ENCODE measurements around the gene MESD.
A peak's percentile ranks its signal among the peaks of the same experiment; 100 is the strongest.

The MESD gene

DNA sequence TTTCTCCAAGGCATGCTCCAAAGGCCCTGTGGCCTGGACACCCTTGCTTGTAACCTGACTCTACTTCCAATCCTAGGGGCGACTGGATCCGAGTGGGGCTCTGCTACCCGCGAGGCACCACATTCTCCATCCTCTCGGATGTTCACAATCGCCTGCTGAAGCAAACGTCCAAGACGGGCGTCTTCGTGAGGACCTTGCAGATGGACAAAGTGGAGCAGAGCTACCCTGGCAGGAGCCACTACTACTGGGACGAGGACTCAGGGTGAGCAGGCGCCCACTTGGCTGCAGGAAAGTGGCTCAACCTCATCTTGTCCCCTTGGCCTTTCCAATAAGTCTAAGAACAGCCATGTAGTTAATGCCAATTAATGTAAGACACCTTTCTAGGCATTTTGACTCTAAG is 51.9 kb downstream of the MESD start:
- DNase-seq (ENCODE audit: low spot score) = no peak

DNA sequence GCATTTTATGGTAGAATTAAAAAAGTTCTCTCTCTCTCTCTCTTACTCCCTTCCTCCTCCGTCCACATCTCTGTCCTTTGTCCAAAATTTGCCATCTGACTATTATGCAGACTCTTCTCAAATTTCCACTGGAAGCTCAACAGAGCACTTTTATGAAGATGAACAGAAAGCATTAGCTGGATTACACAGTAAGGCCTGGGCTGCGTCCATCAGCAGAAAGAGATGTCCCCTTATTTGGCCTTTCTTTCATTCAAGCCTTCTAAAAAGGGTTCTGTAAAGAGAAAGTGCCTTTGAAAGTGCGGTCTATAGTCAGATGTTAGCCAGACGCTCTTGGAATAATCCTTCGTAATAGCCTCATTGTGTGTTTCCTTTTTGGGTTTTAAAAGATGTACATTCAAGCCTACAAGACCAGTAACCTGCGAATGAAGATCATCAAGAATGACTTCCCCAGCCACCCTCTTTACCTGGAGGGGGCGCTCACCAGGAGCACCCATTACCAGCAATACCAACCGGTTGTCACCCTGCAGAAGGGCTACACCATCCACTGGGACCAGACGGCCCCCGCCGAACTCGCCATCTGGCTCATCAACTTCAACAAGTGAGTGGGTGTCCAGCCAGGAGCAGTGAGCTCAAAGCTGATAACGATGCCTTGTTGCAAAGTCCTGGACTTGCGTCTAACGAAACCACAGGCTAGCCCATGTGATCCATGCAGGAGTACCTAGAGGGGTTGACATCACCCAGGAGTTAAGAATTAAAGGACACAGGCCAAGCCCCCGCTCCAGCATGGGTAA is 53.1 kb downstream of the MESD start:
- DNase-seq (ENCODE audit: low spot score) = no peak

DNA sequence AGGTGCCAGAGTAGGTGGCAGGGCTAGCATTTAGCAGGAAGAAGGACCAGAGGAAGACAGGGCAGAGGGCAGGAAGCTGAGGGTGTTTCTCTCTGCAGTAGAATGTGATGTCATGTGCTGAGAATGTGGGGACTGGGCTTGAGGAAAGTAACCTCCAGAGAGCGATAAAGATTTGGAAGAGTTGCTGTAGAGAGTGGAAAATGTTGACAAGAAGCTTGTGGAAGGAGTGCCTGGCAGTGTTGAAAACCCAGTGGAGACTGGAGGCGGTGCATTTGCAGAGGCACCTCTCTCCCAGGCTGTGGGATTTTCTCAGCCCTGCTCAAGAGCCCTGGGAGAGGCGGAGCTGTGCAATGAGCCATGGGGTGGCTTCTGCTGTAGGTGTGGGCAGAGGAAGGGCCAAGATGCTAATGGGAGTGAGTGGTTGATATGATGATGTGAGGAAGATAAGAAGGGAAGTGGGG is 54.8 kb downstream of the MESD start:
- DNase-seq (ENCODE audit: low spot score) = no peak

DNA sequence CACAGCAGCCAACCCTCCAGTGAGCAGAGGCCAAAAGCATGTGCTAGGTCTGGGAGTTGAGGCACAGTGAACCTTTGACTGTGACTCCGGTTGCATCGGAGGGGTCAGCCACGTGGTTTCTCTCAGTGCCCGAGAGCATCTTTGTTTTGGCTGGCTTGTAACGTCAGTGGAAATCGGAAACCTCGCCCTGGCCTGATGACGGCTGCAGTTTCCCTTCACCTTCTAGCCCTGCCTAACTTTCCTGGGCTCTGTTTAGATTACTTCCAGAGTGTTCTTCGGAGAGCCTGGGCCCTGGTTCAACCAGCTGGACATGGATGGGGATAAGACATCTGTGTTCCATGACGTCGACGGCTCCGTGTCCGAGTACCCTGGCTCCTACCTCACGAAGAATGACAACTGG is 56.6 kb downstream of the MESD start:
- DNase-seq (ENCODE audit: low spot score) = no peak

- DNase-seq (ENCODE audit: low spot score) = no peak
Observed at GRCh38 chr15:80932513-80932815, 57.2 kb downstream of the MESD start.

DNA sequence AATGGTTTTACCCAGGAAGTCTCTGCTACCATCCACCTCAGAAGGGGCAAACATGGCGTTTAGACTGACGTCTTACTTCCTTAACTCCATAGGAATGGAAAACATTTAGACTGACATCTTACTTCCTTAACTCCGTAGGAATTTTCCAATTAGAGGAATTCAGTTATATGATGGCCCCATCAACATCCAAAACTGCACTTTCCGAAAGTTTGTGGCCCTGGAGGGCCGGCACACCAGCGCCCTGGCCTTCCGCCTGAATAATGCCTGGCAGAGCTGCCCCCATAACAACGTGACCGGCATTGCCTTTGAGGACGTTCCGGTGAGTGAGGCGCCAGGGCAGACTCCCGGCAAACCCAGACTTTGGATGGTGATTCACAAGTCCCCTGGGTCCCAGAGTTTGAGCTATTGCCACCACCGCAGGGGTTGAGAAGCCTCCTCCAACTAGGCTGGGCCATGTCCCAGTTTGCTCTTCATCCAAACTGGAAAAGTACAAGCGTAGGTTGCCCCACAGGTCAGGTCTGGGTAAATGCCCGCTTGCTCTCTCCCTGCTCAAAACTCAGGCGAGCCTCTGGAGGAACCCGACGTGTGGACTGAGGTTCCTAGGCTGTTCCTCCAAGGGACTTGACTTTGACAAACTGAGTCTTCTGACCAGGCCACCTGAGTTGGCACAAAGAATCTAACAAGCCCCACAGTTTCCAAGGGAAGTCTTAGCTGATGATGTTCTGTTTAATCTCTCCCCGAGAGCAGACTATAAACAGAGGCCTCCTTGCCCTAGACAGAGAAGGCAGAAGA is 57.7 kb downstream of the MESD start:
- no peak for DNase-seq (ENCODE audit: low spot score)

- DNase-seq (ENCODE audit: low spot score) = no peak
Observed at GRCh38 chr15:80931191-80931590, 58.4 kb downstream of the MESD start.

DNA sequence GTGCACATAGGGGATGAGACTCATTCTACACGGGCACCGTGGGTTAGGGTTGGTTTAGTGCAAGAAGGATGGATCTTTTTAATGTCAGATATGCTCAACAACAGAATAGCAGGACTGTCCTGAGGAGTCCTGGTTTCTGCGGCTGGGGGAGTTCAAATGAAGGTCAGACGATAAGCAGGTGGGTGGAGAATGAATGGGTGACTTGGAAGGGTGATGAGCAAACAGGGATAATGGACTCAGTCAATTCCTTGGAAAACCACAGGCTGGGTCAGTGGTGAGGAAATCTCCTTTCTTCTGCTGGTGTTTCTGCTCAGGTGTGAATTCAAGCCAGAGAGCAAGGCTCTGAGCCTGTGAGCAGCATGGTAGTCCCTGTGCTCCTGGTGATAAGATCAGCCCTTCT is 59.9 kb downstream of the MESD start:
- no peak for DNase-seq (ENCODE audit: low spot score)

DNA sequence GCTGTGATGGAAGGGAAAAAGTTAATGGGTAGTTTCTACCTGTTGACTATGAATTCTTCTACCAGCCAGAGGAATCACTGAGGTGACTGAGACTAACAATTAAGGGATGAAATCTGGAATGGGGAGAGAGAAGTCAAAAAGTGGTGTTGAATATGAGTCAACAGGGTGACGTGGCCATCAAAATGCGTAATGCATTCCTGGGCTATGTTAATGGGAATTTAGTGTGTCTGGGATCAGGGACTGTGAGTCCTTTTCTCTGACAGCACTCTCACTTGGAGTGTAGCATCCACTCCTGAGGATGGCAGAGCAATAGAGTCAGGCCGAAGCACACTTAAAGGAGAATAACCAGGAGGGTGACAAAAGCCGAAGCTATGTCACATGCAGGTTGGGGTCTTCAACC is 60.4 kb downstream of the MESD start:
- DNase-seq (ENCODE audit: low spot score) = no peak

GRCh38 chr15:80926126-80926525 is 63.5 kb downstream of the MESD start:
- no peak for DNase-seq (ENCODE audit: low spot score)

- DNase-seq (ENCODE audit: low spot score) = no peak
Observed at GRCh38 chr15:80925597-80926059, 64.0 kb downstream of the MESD start.

- no peak for DNase-seq (ENCODE audit: low spot score)
Observed at GRCh38 chr15:80924278-80924677, 65.3 kb downstream of the MESD start.

- no peak for DNase-seq (ENCODE audit: low spot score)
Observed at GRCh38 chr15:80923668-80924067, 66.0 kb downstream of the MESD start.

GRCh38 chr15:80921736-80922410 is 67.7 kb downstream of the MESD start:
- DNase-seq (ENCODE audit: low spot score) = no peak

DNA sequence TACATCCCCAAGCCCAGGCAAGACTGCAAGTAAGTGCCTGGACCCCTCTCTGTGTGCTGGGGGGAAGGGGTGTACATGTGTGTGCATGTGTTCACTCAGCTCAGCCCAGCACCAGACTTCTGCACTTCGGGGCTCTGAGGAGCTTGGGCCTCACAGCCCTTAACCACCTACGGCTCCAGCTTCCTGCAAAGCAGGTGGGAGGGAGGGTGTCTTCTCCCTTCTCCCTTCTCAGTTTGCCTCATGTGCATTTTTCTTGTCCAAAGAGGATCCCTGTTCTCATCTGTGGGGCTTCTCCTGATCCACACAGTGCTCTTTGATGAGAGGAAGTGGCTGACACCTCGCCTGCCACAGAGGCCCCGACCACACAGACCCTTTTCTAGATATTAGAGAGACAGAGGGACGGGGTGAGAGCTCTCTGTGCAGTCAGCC is 69.3 kb downstream of the MESD start:
- no peak for DNase-seq (ENCODE audit: low spot score)

DNA sequence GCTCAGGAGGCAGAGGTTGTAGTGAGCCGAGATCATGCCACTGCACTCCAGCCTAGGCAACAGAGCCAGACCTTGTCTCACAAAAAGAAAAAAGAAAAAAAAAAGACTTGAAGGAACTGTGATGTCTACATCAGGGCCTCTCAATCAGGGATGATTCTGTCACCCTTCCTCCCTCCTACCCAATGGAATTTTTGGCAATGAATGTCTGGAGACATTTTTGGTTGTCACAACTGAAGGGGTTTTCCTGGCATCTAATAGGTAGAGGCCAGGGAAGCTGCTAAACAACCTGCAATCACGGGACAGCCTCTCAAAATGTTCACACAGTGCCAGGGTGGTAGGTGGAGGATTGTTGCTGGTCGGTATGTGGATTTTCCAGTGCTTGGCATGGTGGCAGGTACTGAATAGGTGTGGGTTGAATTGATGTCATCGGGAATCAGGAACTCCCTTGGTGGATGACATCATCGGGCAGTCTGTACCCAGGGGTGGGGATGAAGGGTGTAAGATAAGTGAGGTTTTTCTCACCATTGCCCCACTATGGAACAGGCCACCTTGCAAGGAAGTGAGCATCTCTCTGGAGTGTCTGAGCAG is 71.3 kb downstream of the MESD start:
- DNase-seq (ENCODE audit: low spot score) = no peak

GRCh38 chr15:80916056-80916455 is 73.6 kb downstream of the MESD start:
- no peak for DNase-seq (ENCODE audit: low spot score)

DNA sequence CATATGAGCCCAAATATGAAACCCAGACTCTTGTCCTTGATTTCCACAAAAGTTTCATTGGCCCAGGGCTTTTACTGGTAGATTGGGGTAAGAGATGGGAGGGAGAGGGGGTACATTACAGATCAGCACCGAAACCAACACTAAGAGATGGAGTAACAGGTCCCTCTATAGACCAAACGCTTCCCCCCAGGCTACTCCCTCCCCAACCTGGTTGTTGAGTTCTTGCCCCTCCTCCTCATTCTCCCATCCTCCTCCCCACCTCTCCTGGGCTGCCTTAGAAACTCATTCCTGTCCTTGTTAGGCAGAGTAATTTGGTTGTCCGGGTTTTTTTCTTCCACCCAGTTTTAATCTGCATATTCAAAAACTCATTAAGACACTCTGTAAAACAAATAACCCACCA is 74.1 kb downstream of the MESD start:
- DNase-seq (ENCODE audit: low spot score) = no peak

DNA sequence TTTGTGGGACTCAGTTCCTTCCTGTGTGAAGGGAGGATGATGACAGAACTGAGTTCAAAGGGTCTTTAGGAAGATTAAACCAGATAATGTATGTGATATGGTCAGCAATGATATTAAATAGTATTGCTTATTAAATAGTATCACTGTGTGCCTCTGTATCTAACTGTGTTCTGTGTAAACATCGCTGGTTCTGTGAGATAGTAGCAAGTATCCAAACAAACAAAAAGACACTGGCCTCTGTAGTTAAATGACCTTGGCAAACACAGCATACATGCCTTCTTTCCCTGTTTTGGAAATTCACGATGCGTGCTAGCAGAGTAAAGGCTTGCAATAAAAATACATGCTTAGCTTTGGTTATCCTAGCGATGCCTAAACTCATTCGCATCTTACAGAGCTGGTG is 76.1 kb downstream of the MESD start:
- no peak for DNase-seq (ENCODE audit: low spot score)

GRCh38 chr15:80912673-80913072 is 76.9 kb downstream of the MESD start:
- no peak for DNase-seq (ENCODE audit: low spot score)

DNA sequence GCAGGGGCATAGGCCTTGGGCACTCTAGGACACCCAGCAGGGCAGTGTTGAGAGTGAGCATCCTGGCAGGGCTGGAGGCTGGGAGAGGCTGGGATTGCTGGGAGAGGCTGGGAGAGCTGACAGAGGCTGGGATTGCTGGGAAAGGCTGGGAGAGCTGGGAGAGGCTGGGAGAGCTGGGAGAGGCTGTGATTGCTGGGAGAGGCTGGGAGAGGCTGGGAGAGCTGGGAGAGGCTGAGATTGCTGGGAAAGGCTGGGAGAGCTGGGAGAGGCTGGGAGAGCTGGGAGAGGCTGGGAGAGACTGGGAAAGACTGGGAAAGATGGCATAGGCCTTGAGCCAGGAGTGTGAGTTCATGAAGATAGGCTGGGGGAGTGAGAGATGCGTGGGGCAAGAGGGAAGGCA is 77.8 kb downstream of the MESD start:
- no peak for DNase-seq (ENCODE audit: low spot score)

- DNase-seq (ENCODE audit: low spot score) = peak; percentile 13
Observed at GRCh38 chr15:80906159-80906766, 83.4 kb downstream of the MESD start.
